GM08714 (cell line): ENCODE measurements around the gene FMN1.
"Not testable (repeated sequence)": the region's sequence is repeated elsewhere in the genome, so short reads cannot be mapped to it uniquely, and the experiment has no call there.

Experiments
- H3K4me3 ChIP-seq: fragments of 200-500 bp; sonication (Bioruptor generic); 2 replicates; pipeline ENCODE4 v1.5.1; 2014; ENCODE audit warnings: mild to moderate bottlenecking, low read length, inconsistent platforms
- ZNF274 ChIP-seq: IDR thresholded peaks from 2 replicates; pipeline ENCODE4 v1.6.1; 2012; ENCODE audit warnings: mild to moderate bottlenecking, low read depth, low read length

FMN1 gene

GRCh38 chr15:32951736-32952464, 242.6 kb downstream of the FMN1 start:
- TF ChIP-seq ZNF274: no peak

GRCh38 chr15:32950051-32950450, 244.5 kb downstream of the FMN1 start:
- not testable (repeated sequence) for H3K4me3 ChIP-seq

More at GRCh38 chr15:32951736-32952464, 242.6 kb downstream of the FMN1 start:
- no peak overlapping the region for H3K4me3 ChIP-seq

GRCh38 chr15:32946210-32946609, 248.3 kb downstream of the FMN1 start:
- H3K4me3 ChIP-seq: no peak overlapping the region
- no peak for TF ChIP-seq ZNF274

GRCh38 chr15:32944431-32944830, 250.1 kb downstream of the FMN1 start:
- no peak overlapping the region for H3K4me3 ChIP-seq

GRCh38 chr15:32943711-32944110, 250.8 kb downstream of the FMN1 start:
- no peak for TF ChIP-seq ZNF274
- no peak overlapping the region for H3K4me3 ChIP-seq

More at GRCh38 chr15:32944431-32944830, 250.1 kb downstream of the FMN1 start:
- TF ChIP-seq ZNF274: no peak

GRCh38 chr15:32942401-32942841, 252.1 kb downstream of the FMN1 start:
- no peak for TF ChIP-seq ZNF274
- no peak overlapping the region for H3K4me3 ChIP-seq

- H3K4me3 ChIP-seq: no peak overlapping the region
- TF ChIP-seq ZNF274: no peak
These were observed 252.7 kb downstream of the FMN1 start for GRCh38 chr15:32941823-32942222.

- TF ChIP-seq ZNF274: no peak
- no peak overlapping the region for H3K4me3 ChIP-seq
These were observed 257.5 kb downstream of the FMN1 start for GRCh38 chr15:32936976-32937375.

- no peak for TF ChIP-seq ZNF274
- H3K4me3 ChIP-seq: no peak overlapping the region
These were observed 258.1 kb downstream of the FMN1 start for GRCh38 chr15:32936283-32936918.

GRCh38 chr15:32935139-32935538, 259.4 kb downstream of the FMN1 start:
- no peak for TF ChIP-seq ZNF274
- no peak overlapping the region for H3K4me3 ChIP-seq

GRCh38 chr15:32933236-32933635, 261.3 kb downstream of the FMN1 start:
- no peak overlapping the region for H3K4me3 ChIP-seq
- TF ChIP-seq ZNF274: no peak

GRCh38 chr15:32928876-32929275, 265.6 kb downstream of the FMN1 start:
- TF ChIP-seq ZNF274: no peak
- H3K4me3 ChIP-seq: no peak overlapping the region

- H3K4me3 ChIP-seq: no peak overlapping the region
- TF ChIP-seq ZNF274: no peak
These were observed 267.4 kb downstream of the FMN1 start for GRCh38 chr15:32927124-32927523.

GRCh38 chr15:32923176-32923575, 271.3 kb downstream of the FMN1 start:
- no peak for TF ChIP-seq ZNF274

GRCh38 chr15:32922541-32922940, 272.0 kb downstream of the FMN1 start:
- no peak overlapping the region for H3K4me3 ChIP-seq
- TF ChIP-seq ZNF274: no peak

More at GRCh38 chr15:32923176-32923575, 271.3 kb downstream of the FMN1 start:
- no peak overlapping the region for H3K4me3 ChIP-seq
